OCI-LY3 (cell line): ENCODE results near the gene P2RX3.

ENCODE experiments used
- H2AFZ ChIP-seq: fragments of 200-600, 300-600 bp; shearing (Covaris generic); 2 replicates; pipeline ENCODE4 v1.6.0; 2014; ENCODE audit warnings: antibody characterized with exemption, low read depth, low read length
- H3K27ac ChIP-seq: fragments of 200-600, 300-600 bp; sonication (generic); 2 replicates; pipeline ENCODE4 v1.5.1; 2014; ENCODE audit warnings: mild to moderate bottlenecking, low read length, moderate library complexity, mixed read lengths
- H3K27me3 ChIP-seq: fragments of 200-600, 300-600 bp; sonication (generic); 2 replicates; pipeline ENCODE4 v1.6.1; 2014; ENCODE audit warnings: low read depth, low read length, mixed read lengths
- H3K36me3 ChIP-seq: fragments of 200-600, 300-600 bp; sonication (generic); replicated peaks from 2 replicates; pipeline ENCODE3; 2014; ENCODE audit warnings: low read depth, low read length, mixed read lengths
- H3K4me1 ChIP-seq: fragments of 300-600, 200-600 bp; sonication (generic); 2 replicates; pipeline ENCODE4 v1.6.1; 2014; ENCODE audit warnings: low read length, mixed read lengths
- H3K4me2 ChIP-seq: fragments of 200-600, 300-600 bp; sonication (generic); 2 replicates; pipeline ENCODE4 v1.6.1; 2014; ENCODE audit warnings: low read length, mixed read lengths
- H3K4me3 ChIP-seq: fragments of 300-600, 200-600 bp; sonication (generic); 2 replicates; pipeline ENCODE4 v1.5.1; 2014; ENCODE audit warnings: antibody characterized with exemption, mild to moderate bottlenecking, low read length, moderate library complexity
- H3K79me2 ChIP-seq: fragments of 300-600, 200-600 bp; shearing (Covaris generic); 2 replicates; pipeline ENCODE4 v1.6.1; 2014; ENCODE audit warnings: mild to moderate bottlenecking, low read length, mixed read lengths
- H3K9ac ChIP-seq: fragments of 300-600, 200-600 bp; shearing (Covaris generic); 2 replicates; pipeline ENCODE4 v1.6.0; 2014; ENCODE audit warnings: mild to moderate bottlenecking, low read length, moderate library complexity
- H3K9me3 ChIP-seq: fragments of 200-600, 300-600 bp; shearing (Covaris generic); 2 replicates; pipeline ENCODE4 v1.6.1; 2014; ENCODE audit warnings: low read length, mixed read lengths; ENCODE audit not compliant: insufficient read depth
- H4K20me1 ChIP-seq: fragments of 200-600, 300-600 bp; sonication (generic); 2 replicates; pipeline ENCODE4 v1.6.1; 2016; ENCODE audit warnings: low read length, mixed read lengths; ENCODE audit not compliant: insufficient read depth
- CTCF ChIP-seq: fragments of 200-600, 300-600 bp; sonication (generic); IDR thresholded peaks from 2 replicates; pipeline ENCODE4 v1.5.1; 2014; ENCODE audit warnings: antibody characterized with exemption, low read length, low read depth
- EZH2phosphoT487 ChIP-seq: fragments of 200-600 bp; shearing (Covaris generic); IDR thresholded peaks from 2 replicates; pipeline ENCODE4 v1.6.1; 2018; ENCODE audit warnings: antibody characterized with exemption, mixed run types, low read depth

Gene P2RX3

DNA sequence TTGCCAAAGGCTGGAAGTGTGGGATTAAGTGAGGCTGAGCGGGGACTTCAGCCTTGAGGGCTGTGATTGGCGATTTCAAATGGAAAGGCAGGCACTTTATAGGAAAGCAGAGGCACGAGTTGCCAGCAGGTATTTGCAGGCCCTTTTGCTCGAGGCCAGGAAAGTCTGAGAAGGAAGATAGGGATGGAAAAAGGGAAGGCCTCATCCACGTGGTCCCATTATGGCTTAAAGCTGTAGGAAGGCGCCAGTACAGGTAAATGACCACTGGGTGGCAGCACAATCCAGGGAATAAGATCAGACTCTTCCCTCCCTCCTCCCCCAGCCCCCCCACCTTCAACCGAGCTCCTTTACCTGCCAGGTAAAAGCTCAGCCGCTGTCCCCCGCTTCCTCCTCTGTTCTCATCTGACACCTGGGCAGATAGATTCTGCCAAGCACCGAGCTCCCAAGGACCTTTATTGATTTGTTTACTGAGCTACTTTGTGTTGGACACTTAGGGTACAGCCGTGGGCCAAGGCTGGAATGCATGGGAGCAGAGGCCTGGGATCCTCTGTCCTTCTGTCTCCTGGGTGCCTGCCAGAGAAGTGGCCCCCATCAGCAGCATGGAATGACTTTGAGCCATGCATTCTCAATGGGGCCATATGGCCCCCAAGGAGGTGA, 7.5 kb downstream of the P2RX3 start:
- Histone ChIP-seq H3K4me2 (peak overlapping the region; percentile 59), H3K36me3 (no peaks in the 10 kb centered on the region), H3K79me2 (no peaks in the 10 kb centered on the region), H4K20me1 (no peaks in the 10 kb centered on the region), H3K4me3 (peak overlapping the region; percentile 36), H3K27me3 (no peaks in the 10 kb centered on the region), H2AFZ (peak overlapping the region; percentile 66), H3K9ac (peak overlapping the region; percentile 10; the same call in 1 of the 2 replicates), H3K9me3 (no peaks in the 10 kb centered on the region), H3K27ac (no peak overlapping the region), H3K4me1 (peaks cover 35% of the 10 kb centered on the region)
- peak; percentile 86 for TF ChIP-seq CTCF
- TF ChIP-seq EZH2phosphoT487 = no peak

DNA sequence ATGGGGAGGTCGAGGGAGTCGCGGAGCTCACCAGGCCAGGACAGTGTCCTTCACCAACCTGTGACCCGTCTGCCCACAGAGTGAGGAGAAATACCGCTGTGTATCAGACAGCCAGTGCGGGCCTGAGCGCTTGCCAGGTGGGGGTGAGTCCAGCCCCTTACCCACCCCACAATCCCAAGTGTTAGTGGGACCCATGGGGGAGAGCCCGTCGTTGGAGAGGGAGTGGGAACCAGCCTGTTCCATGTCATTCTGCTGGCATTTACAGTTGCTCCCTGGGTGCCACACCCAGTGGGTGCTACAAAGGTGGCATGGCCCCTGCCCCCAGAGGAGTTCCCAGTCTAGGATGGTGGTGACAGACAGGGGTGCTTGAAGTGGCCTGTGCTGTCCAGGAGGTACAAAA, 9.2 kb downstream of the P2RX3 start:
- no peak overlapping the region for H2AFZ ChIP-seq
- peaks cover 28% of the 10 kb centered on the region for H3K4me1 ChIP-seq
- no peaks in the 10 kb centered on the region for H3K79me2 ChIP-seq
- no peak for TF ChIP-seq EZH2phosphoT487
- no peak for TF ChIP-seq CTCF
- H3K4me3 ChIP-seq = no peak overlapping the region
- no peak overlapping the region for H3K9ac ChIP-seq
- no peaks in the 10 kb centered on the region for H4K20me1 ChIP-seq
- no peaks in the 10 kb centered on the region for H3K27me3 ChIP-seq
- no peaks in the 10 kb centered on the region for H3K36me3 ChIP-seq
- H3K9me3 ChIP-seq = no peaks in the 10 kb centered on the region
- H3K4me2 ChIP-seq = no peak overlapping the region
- H3K27ac ChIP-seq = no peak overlapping the region

- Histone ChIP-seq H3K79me2 (no peaks in the 10 kb centered on the region), H3K4me3 (no peak overlapping the region), H3K27ac (no peak overlapping the region), H3K36me3 (no peaks in the 10 kb centered on the region), H3K9ac (no peak overlapping the region), H3K4me2 (no peak overlapping the region), H3K27me3 (no peaks in the 10 kb centered on the region), H3K9me3 (no peaks in the 10 kb centered on the region), H2AFZ (no peak overlapping the region), H4K20me1 (no peaks in the 10 kb centered on the region), H3K4me1 (peaks cover 28% of the 10 kb centered on the region)
- no peak for TF ChIP-seq CTCF
- no peak for TF ChIP-seq EZH2phosphoT487
These were observed 9.9 kb downstream of the P2RX3 start for GRCh38 chr11:57348052-57348451.

DNA sequence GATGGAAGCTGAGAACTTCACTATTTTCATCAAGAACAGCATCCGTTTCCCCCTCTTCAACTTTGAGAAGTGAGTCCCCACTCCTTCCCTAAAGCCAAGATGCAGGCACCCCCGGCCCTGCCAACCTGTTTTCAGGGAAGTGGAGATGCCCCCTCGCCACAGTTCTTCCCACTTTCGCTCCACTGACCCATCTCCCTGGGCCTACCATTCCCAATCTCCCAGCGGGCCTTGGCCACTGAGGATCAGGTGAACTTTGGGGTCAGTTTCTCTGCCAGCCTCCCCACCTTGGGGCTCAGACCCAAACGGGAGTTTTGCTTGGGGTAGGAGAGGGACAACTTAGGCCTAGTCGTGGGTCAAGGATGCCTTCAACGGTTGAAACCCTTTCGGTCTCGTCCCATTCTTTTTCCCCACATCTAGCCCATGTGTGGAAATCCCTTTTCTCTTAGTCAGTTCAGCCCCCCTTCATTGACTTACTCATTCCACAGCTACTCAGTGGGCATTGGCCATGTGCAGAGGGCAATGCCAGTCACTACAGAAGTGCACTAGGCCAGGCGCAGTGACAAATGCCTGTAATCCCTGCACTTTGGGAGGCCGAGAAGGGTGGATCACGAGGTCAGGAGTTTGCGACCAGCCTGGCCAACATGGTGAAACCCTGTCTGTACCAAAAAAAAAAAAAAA, 10.6 kb downstream of the P2RX3 start:
- Histone ChIP-seq H3K27ac (no peak overlapping the region), H2AFZ (no peak overlapping the region), H3K4me1 (peaks cover 29% of the 10 kb centered on the region), H3K4me2 (no peak overlapping the region), H3K27me3 (no peaks in the 10 kb centered on the region), H3K9me3 (no peaks in the 10 kb centered on the region), H3K9ac (no peak overlapping the region), H3K4me3 (no peak overlapping the region), H3K36me3 (no peaks in the 10 kb centered on the region), H3K79me2 (no peaks in the 10 kb centered on the region), H4K20me1 (no peaks in the 10 kb centered on the region)
- TF ChIP-seq CTCF (no peak), EZH2phosphoT487 (no peak)
